HCT116 (cell line): ENCODE results near the gene TNIP1. TPM values are rescaled to one million over a fixed set of nuclear protein-coding genes. Genes with fewer than 3 reads are reported as not detected.

Source experiments
- ATAC-seq: fragments of 200-7000 bp; cut with Tn5 transposase; 2 replicates; pipeline ENCODE4 v1.9.1; 2020; ENCODE audit warnings: mild to moderate bottlenecking, moderate library complexity
- BruUV-seq: library from RNA; stranded (reverse); fragments of 400-500 nt; replicated peaks from 2 replicates; lab custom pipeline; 2021; lab: Mats Ljungman, UMichigan
- CTCF ChIA-PET: fragments of 300-600 bp; sonication (Branson Sonifier 250); formaldehyde crosslinking; loops from one replicate; lab custom pipeline; 2021; ENCODE audit warnings: antibody characterized with exemption; lab: Charles Lee
- POLR2A ChIA-PET: fragments of 300-600, 350-600 bp; sonication (Branson Sonifier 250); formaldehyde crosslinking; loops from one replicate; lab custom pipeline; 2021; ENCODE audit warnings: antibody characterized with exemption; lab: Charles Lee
- RAD21 ChIA-PET, 2 experiments: fragments of 300-600 bp; sonication (Branson Sonifier 250); formaldehyde crosslinking; loops; one replicate each; lab custom pipeline; 2023; ENCODE audit warnings: low total read pairs in 2 of 2; ENCODE audit not compliant: uncharacterized antibody in 2 of 2, unreplicated experiment in 2 of 2, low non-redundant PET in 1 of 2; lab: Charles Lee
- DNase-seq: peaks from one replicate; pipeline ENCODE4 v3.0.0-alpha.2; 2010; ENCODE audit warnings: low read depth, low spot score
- H2AFZ ChIP-seq: fragments of 200-600 bp; shearing (Covaris generic), sonication (generic); 2 replicates; pipeline ENCODE4 v1.6.1; 2017; ENCODE audit warnings: low read depth, mixed run types, mixed read lengths, antibody characterized with exemption, low read length; ENCODE audit not compliant: poor library complexity, severe bottlenecking
- H3K27ac ChIP-seq: 2 replicates; pipeline ENCODE4 v1.5.1; 2012; ENCODE audit warnings: low read depth, low read length
- H3K27me3 ChIP-seq: fragments of 200-600 bp; sonication (generic); 2 replicates; pipeline ENCODE4 v1.6.1; 2016; ENCODE audit warnings: mixed run types, low read length, mixed read lengths; ENCODE audit not compliant: insufficient read depth
- H3K36me3 ChIP-seq, 2 experiments: fragments of 200-500 bp in 1 of 2; fragments of 200-600 bp in 1 of 2; sonication (Bioruptor generic) in 1 of 2; sonication (generic) in 1 of 2; 2 replicates each; pipeline versions ENCODE4 v1.5.1 to v1.6.1; 2014 to 2016; ENCODE audit warnings: low read length in 2 of 2, inconsistent platforms in 1 of 2, mixed read lengths in 1 of 2, mixed run types in 1 of 2; ENCODE audit not compliant: insufficient read depth in 2 of 2, control insufficient read depth in 1 of 2
- H3K4me1 ChIP-seq, 2 experiments: fragments of 200-600 bp in 1 of 2; sonication (generic) in 1 of 2; 2 replicates each; pipeline versions ENCODE4 v1.5.1 to v1.6.1; 2012 to 2017; ENCODE audit warnings: low read length in 2 of 2, inconsistent platforms in 1 of 2, mild to moderate bottlenecking in 1 of 2, mixed read lengths in 1 of 2, mixed run types in 1 of 2, moderate library complexity in 1 of 2; ENCODE audit not compliant: insufficient read depth in 2 of 2, control insufficient read depth in 1 of 2
- H3K4me2 ChIP-seq: fragments of 200-600 bp; sonication (generic); 2 replicates; pipeline ENCODE4 v1.6.1; 2017; ENCODE audit warnings: mixed run types, low read length, mixed read lengths
- H3K4me3 ChIP-seq, 2 experiments: fragments of 200-600 bp in 1 of 2; sonication (generic) in 1 of 2; replicated peaks in 1 of 2; 2 replicates each; pipeline ENCODE4 v1.5.1; 2011 to 2016; ENCODE audit warnings: low read length in 2 of 2, control low read depth in 1 of 2, low read depth in 1 of 2, mild to moderate bottlenecking in 1 of 2, mixed read lengths in 1 of 2, mixed run types in 1 of 2
- H3K79me2 ChIP-seq: fragments of 200-600 bp; sonication (generic); 2 replicates; pipeline ENCODE4 v1.6.1; 2017; ENCODE audit warnings: mild to moderate bottlenecking, mixed run types, low read length, moderate library complexity, mixed read lengths; ENCODE audit not compliant: insufficient read depth
- H3K9ac ChIP-seq: fragments of 200-600 bp; sonication (generic); 2 replicates; pipeline ENCODE4 v1.6.1; 2016; ENCODE audit warnings: low read length, mixed read lengths
- H3K9me2 ChIP-seq: fragments of 200-600 bp; sonication (generic), shearing (Covaris generic); 2 replicates; pipeline ENCODE4 v1.6.1; 2017; ENCODE audit warnings: mixed run types, mild to moderate bottlenecking, moderate library complexity; ENCODE audit not compliant: insufficient read depth
- H3K9me3 ChIP-seq, 2 experiments: fragments of 200-500 bp in 1 of 2; fragments of 200-600 bp in 1 of 2; sonication (Bioruptor generic) in 1 of 2; sonication (generic) in 1 of 2; 2 replicates each; pipeline ENCODE4 v1.6.1; 2014 to 2017; ENCODE audit warnings: low read length in 2 of 2, mixed read lengths in 2 of 2, inconsistent platforms in 1 of 2, low read depth in 1 of 2, mild to moderate bottlenecking in 1 of 2, mixed run types in 1 of 2, moderate library complexity in 1 of 2; ENCODE audit not compliant: control insufficient read depth in 1 of 2, insufficient read depth in 1 of 2
- H4K20me1 ChIP-seq: fragments of 200-600 bp; sonication (generic), shearing (Covaris generic); 2 replicates; pipeline ENCODE4 v1.6.1; 2017; ENCODE audit warnings: mixed run types, mild to moderate bottlenecking, moderate library complexity; ENCODE audit not compliant: insufficient read depth
- EGR1 ChIP-seq: IDR thresholded peaks from 2 replicates; pipeline ENCODE4 v1.6.1; 2012; ENCODE audit warnings: low read depth
- ELF1 ChIP-seq: IDR thresholded peaks from 2 replicates; pipeline ENCODE4 v1.6.1; 2012; ENCODE audit warnings: low read depth, borderline replicate concordance
- EZH2 ChIP-seq: fragments of 200-600 bp; sonication (generic); IDR thresholded peaks from 2 replicates; pipeline ENCODE4 v1.6.1; 2017; ENCODE audit warnings: antibody characterized with exemption, mixed run types
- FOSL1 ChIP-seq: IDR thresholded peaks from 2 replicates; pipeline ENCODE4 v1.6.1; 2012; ENCODE audit warnings: low read depth
- JUND ChIP-seq: IDR thresholded peaks from 2 replicates; pipeline ENCODE4 v1.6.1; 2012
- MAX ChIP-seq: IDR thresholded peaks from 2 replicates; pipeline ENCODE4 v1.6.1; 2012
- POLR2A ChIP-seq: IDR thresholded peaks from 2 replicates; pipeline ENCODE4 v1.7.0; 2011; ENCODE audit warnings: borderline replicate concordance; ENCODE audit not compliant: insufficient read depth, insufficient read length; ENCODE audit errors: extremely low read depth
- RAD21 ChIP-seq: IDR thresholded peaks from 2 replicates; pipeline ENCODE4 v1.6.1; 2012; ENCODE audit warnings: low read depth, mild to moderate bottlenecking
- SIN3A ChIP-seq: IDR thresholded peaks from 2 replicates; pipeline ENCODE4 v1.6.1; 2012; ENCODE audit warnings: low read depth
- SRF ChIP-seq: IDR thresholded peaks from 2 replicates; pipeline ENCODE4 v1.6.1; 2012; ENCODE audit warnings: low read depth
- TCF7L2 ChIP-seq: IDR thresholded peaks from 2 replicates; pipeline ENCODE4 v1.7.0; 2011; ENCODE audit warnings: borderline replicate concordance, inconsistent platforms; ENCODE audit not compliant: insufficient read depth, insufficient read length; ENCODE audit errors: extremely low read depth
- YY1 ChIP-seq: IDR thresholded peaks from 2 replicates; pipeline ENCODE4 v1.6.1; 2011; ENCODE audit warnings: low read length, low read depth, moderate library complexity, mild to moderate bottlenecking; ENCODE audit not compliant: insufficient replicate concordance; ENCODE audit errors: extremely low read depth
- ZBTB33 ChIP-seq: IDR thresholded peaks from 2 replicates; pipeline ENCODE4 v1.6.1; 2011; ENCODE audit warnings: mild to moderate bottlenecking, low read length, moderate library complexity; ENCODE audit not compliant: insufficient replicate concordance; ENCODE audit errors: extremely low read depth
- ZFX ChIP-seq: fragments of 450-650 bp; IDR thresholded peaks from 2 replicates; pipeline ENCODE4 v1.6.1; 2017
- ZNF274 ChIP-seq: fragments of 200-500 bp; sonication (Bioruptor generic); IDR thresholded peaks from 2 replicates; pipeline ENCODE4 v1.6.1; 2014; ENCODE audit warnings: mild to moderate bottlenecking, low read depth, low read length, inconsistent platforms
- intact Hi-C: fragments of 100-400 bp; cut with micrococcal nuclease; formaldehyde crosslinking; loops from 2 replicates; pipeline ENCODE4 v1.10.0; 2022
- total RNA-seq: library from RNA; stranded (reverse); gene quantifications from one replicate; pipeline ENCODE4 v1.2.1, GENCODE V29; 2021; ENCODE audit not compliant: unreplicated experiment
- TF ChIP-seq, protein P1 (sequence below), 3 experiments: fragments of 200-600 bp in 1 of 3; sonication (generic) in 1 of 3; IDR thresholded peaks in 2 of 3; conservative IDR thresholded peaks in 1 of 3; 2 replicates each; pipeline ENCODE4 v1.5.1; 2012 to 2017; ENCODE audit warnings: low read depth in 2 of 3, low read length in 2 of 3, antibody characterized with exemption in 1 of 3, borderline replicate concordance in 1 of 3, control low read depth in 1 of 3, mild to moderate bottlenecking in 1 of 3, mixed read lengths in 1 of 3, mixed run types in 1 of 3, moderate library complexity in 1 of 3; ENCODE audit not compliant: insufficient read depth in 1 of 3

The TNIP1 gene
- total RNA-seq, 1 experiment from 2014 or later, result 46.0 TPM

- CTCF ChIA-PET, result interaction anchor here (0.6 to 1.7 kb wide), 17 partner anchors 34 to 650 kb away, joined by 3 to 47 read pairs (median 4); partner anchors contain the start of genes GM2A and SLC36A1
- Histone ChIP-seq H3K4me1 (peaks cover 0 to 16% of the 10 kb centered on the region in 2 experiments; a peak in 2 of 4 replicates), H4K20me1 (no peaks in the 10 kb centered on the region), H3K4me3 (no peak overlapping the region), H3K9ac (no peak overlapping the region), H3K27me3 (peaks cover 10% of the 10 kb centered on the region; the same call in 1 of the 2 replicates), H3K36me3 (no peaks in the 10 kb centered on the region), H3K9me2 (no peaks in the 10 kb centered on the region), H3K4me2 (no peak overlapping the region), H2AFZ (no peak overlapping the region), H3K9me3 (no peaks in the 10 kb centered on the region), H3K79me2 (no peaks in the 10 kb centered on the region), H3K27ac (no peak overlapping the region)
- DNase-seq (peak; percentile 28), ATAC-seq (peak; percentile 68)
- RAD21 ChIA-PET, result interaction anchor here (0.6 to 1.4 kb wide), 5 partner anchors 11 to 650 kb away, joined by 3 to 12 read pairs (median 4); no protein-coding TSS in a partner anchor
- BruUV-seq, result no TSS peak
- POLR2A ChIA-PET, result interaction anchor here (1.3 kb wide), 1 partner anchor 113 kb away, joined by 3 read pairs; no protein-coding TSS in a partner anchor
- no peak for TF ChIP-seq ZNF274
- TF ChIP-seq, protein P1, sequence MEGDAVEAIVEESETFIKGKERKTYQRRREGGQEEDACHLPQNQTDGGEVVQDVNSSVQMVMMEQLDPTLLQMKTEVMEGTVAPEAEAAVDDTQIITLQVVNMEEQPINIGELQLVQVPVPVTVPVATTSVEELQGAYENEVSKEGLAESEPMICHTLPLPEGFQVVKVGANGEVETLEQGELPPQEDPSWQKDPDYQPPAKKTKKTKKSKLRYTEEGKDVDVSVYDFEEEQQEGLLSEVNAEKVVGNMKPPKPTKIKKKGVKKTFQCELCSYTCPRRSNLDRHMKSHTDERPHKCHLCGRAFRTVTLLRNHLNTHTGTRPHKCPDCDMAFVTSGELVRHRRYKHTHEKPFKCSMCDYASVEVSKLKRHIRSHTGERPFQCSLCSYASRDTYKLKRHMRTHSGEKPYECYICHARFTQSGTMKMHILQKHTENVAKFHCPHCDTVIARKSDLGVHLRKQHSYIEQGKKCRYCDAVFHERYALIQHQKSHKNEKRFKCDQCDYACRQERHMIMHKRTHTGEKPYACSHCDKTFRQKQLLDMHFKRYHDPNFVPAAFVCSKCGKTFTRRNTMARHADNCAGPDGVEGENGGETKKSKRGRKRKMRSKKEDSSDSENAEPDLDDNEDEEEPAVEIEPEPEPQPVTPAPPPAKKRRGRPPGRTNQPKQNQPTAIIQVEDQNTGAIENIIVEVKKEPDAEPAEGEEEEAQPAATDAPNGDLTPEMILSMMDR (IDR thresholded peaks at IDR 0.05 in 2 of 3, conservative IDR thresholded peaks at IDR 0.05 in 1 of 3; ENCODE audit: borderline replicate concordance in 1 of 3, insufficient read depth in 1 of 3, low read depth in 2 of 3, low read length in 2 of 3), result peak; percentile 25 to 87 (median 59); a peak in 5 of 6 replicates
- peak; percentile 92 for TF ChIP-seq RAD21
- no peak for TF ChIP-seq YY1
- intact Hi-C loops, result loop anchor here (1.0 to 10.0 kb wide), 7 partner anchors 45 to 523 kb away; partner anchors contain the start of gene ANXA6
Observed at GRCh38 chr5:151002250-151002649, 78.6 kb downstream of the TNIP1 start.

DNA sequence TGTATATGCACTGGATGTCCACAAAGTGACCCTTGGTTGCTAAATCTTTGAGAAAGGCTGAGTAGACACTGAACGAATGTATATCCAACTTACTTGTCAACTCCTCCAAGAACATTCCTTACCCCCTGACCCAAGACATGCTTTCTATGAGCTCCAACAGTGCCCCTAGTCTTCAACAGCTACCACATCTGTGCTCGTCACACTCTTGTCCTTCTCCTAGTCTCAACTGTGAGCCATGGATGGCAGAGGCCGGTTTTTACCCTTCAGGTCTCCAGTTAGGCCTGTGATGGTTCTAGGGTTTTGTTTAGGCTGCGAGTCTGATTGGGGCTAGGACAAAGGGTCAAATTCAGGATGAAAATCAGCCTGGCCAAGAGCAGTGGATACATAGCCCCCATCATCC, 79.4 kb downstream of the TNIP1 start:
- peaks cover 10% of the 10 kb centered on the region; the same call in 1 of the 2 replicates for H3K27me3 ChIP-seq
- POLR2A ChIA-PET, result no interaction called here
- no peaks in the 10 kb centered on the region for H3K9me2 ChIP-seq
- no peaks in the 10 kb centered on the region for H3K79me2 ChIP-seq
- H4K20me1 ChIP-seq, result no peaks in the 10 kb centered on the region
- H2AFZ ChIP-seq, result no peak overlapping the region
- BruUV-seq, result no TSS peak
- ATAC-seq, result no peak
- no peaks in the 10 kb centered on the region for H3K36me3 ChIP-seq
- H3K4me2 ChIP-seq, result no peak overlapping the region
- no peak overlapping the region for H3K27ac ChIP-seq
- RAD21 ChIA-PET, result no interaction called here
- intact Hi-C loops, result loop anchor here (10.0 kb wide), 2 partner anchors 233 to 523 kb away; no protein-coding TSS in a partner anchor
- CTCF ChIA-PET, result interaction anchor here (0.9 to 1.7 kb wide), 6 partner anchors 47 to 441 kb away, joined by 3 to 21 read pairs (median 4); no protein-coding TSS in a partner anchor
- no peak overlapping the region for H3K4me3 ChIP-seq
- peaks cover 0 to 12% of the 10 kb centered on the region in 2 experiments; a peak in 2 of 4 replicates for H3K4me1 ChIP-seq
- no peak overlapping the region for H3K9ac ChIP-seq
- DNase-seq, result no peak
- H3K9me3 ChIP-seq, result no peaks in the 10 kb centered on the region
- TF ChIP-seq SRF (no peak), EGR1 (no peak), EZH2 (no peak), ZBTB33 (no peak), POLR2A (no peak), JUND (no peak), ELF1 (no peak), RAD21 (no peak), SIN3A (no peak), TCF7L2 (no peak), YY1 (no peak), ZFX (no peak), FOSL1 (no peak), ZNF274 (no peak), MAX (no peak)
